Stimulated activated CD4-positive, alpha-beta T cell treated with anti-CD3 and anti-CD28 coated beads, Interleukin-1b, Interleukin-23, amount 100 ng/mL, for 24 hours (primary cell): Measurements from ENCODE around the gene FUT4.
"Not testable (repeated sequence)": the region's sequence is repeated elsewhere in the genome, so short reads cannot be mapped to it uniquely, and the experiment has no call there.

Experiments
- DNase-seq, 4 experiments: peaks; one replicate each; pipeline ENCODE4 v3.0.0-alpha.2; 2020; ENCODE audit warnings: low read depth in 4 of 4, low spot score in 1 of 4

The FUT4 gene

DNA sequence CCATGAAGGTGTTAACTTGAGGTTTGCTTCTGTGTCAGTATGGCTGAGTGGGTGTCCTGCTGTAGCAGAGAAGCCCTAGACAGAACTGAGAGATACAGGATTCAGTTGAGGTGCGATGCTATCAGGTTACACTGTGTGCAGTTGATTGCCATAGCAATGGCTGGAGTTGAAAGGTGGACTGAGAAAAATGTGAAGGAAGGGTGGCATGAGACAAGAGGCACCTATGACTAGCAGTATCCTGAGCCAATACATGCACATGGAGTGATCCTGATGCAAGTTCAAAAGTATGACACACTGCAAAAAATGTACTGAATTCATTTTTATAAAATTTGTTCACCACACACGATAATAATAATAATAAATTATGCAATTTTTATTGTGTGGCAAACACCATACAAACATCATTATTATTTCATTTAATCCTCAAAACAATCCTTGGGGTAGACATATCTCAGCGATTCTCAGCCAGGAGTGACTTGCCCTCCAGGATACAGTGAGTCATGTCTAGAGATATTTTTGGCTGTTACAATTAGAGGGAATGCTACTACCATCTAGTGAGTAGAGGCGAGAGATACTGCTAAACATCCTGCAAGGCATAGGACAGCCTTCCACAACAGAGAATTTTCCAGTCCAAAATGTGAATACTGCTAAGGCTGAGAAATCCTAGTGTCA lies 19.6 kb downstream of the FUT4 start:
- no peak for DNase-seq

DNA sequence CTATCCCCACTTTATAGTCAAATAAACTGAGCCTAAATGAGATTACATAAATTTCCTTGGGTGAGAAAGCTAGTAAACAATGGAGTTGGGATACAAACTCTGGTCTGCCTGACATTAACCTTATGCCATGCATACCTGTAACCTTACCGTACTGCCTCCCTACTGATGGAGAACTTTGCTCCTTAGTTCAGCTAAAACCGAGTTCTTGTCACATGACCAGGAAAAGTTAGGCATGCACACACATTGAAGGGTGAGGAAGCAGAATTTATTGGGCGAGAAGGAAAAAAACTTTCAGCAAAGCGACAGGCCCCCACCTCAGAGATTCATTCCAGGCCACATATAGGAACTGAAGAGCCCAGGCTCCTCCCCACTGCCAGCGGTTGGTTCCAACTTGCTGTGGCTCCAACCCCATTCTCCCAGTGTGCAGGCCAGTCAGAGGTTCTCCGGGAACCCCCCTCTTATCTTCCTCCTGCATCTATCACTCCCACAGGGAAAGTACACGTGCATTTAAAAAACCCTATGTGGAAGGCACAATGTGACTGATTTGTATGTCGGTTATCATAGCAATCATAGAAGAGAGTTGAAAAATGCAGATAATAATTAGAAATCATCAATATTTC lies 20.2 kb downstream of the FUT4 start:
- DNase-seq = no peak

DNA sequence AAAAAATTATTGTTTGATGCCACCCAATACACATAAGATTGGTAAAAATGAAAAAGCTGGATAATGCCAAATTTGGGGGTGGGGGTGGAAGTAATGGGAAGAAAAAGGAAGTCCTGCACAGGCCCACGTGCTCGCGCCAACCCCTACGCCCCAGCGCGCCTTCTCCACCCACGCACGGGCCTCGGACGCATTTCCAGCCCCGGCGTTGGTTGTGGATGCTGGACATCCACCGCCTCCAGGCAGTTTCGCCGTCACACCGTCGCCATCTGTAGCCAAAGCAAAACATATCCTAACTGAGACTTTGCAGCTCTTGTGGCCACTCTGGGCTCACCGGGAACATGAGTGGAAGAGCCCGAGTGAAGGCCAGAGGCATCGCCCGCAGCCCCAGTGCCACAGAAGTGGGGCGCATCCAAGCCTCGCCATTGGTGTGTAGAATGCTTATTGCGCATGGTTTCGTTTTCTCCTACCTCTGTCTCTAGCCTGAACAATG lies 23.5 kb downstream of the FUT4 start, which contains the start of gene PIWIL4:
PIWIL4 (plus strand) TSS at position 188 of the 490 bp plus-strand sequence; CDS start at position 339, 151 bp downstream.
- no peak for DNase-seq

DNA sequence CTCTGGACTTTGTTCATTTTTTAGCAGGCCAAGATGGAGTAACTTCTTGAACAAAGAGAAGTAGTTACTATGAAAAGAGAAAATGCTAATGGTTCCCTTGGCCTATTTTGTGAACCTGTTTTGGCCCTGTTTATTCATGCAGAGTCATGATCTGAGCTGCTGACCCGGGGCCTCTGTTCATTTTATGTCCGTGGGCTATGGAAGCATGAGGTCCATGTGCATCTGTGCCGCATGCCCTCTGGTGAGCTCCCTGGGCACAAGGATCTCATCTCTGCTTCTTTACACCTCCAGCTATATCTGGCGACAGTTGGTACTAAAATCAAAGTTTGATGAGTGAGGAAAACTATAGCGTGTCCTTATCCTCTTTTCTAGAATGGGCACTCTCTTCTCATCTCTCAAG lies 24.5 kb downstream of the FUT4 start:
- no peak for DNase-seq

DNA sequence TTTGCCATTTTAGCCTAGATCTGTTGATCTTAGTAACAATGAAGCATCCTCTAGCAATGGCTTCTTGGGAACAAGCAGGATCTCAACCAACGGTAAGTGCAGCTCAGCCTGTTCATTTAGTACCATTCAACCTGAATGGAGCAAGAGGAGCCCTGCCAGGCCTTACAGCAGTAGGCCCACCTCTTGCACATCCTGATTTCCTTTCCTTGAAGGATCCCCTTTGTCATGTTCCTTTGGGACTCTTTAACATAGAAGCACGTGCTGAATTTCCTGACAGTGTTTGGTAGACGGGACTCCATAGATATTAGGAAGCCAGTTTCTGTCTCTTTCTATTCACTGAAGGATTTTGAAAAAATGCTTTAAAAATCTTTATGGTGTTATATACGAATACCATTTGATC lies 25.0 kb downstream of the FUT4 start:
- no peak for DNase-seq

DNA sequence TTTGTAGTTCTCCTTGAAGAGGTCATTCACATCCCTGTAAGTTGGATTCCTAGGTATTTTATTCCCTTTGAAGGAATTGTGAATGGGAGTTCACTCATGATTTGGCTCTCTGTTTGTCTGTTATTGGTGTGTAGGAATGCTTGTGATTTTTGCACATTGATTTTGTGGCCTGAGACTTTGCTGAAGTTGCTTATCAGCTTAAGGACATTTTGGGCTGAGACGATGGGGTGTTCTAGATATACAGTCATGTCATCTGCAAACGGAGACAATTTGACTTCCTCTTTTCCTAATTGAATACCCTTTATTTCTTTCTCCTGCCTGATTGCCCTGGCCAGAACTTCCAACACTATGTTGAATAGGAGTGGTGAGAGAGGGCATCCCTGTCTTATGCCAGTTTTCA lies 29.3 kb downstream of the FUT4 start:
- not testable (repeated sequence) for DNase-seq

DNA sequence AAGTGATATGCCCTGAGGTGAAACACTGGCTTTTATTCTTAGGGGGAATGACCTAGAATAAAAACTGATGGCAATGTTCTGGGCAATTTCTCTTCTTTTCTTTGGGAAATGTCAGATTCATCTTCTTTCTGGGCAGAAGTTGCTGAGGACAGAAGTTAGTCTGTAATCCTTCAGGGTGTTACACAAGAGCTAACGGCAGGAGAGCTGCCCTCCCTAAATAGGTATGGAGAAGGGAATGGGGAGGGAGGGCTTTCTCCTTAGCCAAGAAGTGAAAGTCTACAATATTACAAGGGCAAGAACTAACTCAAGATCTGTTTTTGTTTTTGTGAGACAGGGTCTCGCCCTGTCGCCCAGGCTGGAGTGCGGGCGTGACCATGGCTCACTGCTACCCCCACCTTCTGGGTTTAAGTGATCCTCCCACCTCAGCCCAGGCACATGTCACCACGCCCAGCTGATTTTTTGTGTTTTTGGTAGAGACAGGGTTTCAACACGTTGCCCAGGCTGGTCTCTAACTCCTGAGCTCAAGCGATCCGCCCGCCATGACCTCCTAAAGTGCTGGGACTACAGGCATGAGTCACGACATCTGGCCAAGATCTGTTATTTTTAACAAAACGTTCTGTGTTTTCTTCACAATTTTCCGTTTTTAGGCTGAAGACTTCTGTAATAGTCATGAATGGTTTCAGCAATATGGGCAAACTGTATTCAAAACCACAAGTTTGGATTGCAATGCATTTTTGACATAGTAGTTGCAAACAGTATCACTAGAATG lies 30.7 kb downstream of the FUT4 start:
- DNase-seq = no peak

DNA sequence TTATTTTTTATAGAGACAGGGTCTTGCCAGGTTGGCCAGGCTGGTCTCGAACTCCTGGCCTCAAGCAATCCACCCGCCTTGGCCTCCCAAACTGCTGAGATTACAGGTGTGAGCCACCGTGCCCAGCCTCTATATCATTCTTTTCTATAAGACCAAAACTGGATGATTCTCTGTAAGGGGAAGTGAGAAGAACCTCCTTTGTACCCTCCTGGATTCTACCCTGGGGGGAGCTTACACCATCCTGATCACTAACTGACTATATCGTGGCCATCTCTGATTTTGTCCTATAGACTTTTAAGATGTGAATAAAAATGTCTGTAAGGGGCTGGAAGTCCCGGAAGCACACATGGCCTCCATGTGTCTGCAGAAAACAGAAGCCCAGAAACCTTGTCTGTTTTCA lies 32.6 kb downstream of the FUT4 start:
- DNase-seq = no peak

DNA sequence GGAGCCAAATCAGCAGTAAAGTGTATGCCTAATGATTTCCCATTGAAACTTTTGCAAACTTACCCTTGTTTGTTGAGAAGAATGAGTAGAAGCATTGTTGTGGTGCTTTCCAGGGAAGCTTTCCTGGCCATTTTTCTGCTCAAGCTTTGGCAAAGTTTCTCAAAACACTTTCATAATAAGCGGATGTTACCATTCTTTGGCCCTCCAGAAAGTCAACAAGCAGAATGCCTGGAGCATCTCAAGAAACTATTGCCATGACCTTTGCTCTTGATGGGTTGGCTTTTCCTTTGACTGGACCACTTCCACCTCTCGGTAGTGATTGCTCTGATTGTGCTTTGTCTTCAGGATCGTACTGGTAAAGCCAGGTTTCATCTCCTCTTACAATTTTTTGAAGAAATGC lies 34.1 kb downstream of the FUT4 start:
- DNase-seq = no peak

DNA sequence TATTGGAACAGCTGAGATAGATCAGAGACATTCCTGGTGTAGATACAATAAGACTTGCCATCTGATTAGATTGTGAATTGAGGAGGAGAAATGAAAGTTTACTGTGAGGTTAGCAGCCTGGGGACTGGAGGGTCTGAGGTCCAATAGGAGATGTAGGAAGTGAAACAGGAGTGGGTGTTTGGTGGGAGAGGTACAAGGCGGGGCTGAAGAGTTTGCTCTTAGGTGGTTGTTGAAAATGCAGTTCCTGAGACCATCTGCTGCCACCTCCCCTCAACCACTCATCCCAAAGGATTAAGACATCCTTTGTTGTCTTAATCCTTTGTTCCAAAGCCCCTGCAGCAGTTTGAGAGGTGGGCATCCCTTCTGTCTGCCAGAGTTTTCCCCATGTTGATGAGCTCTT lies 38.2 kb downstream of the FUT4 start:
- DNase-seq = no peak

DNA sequence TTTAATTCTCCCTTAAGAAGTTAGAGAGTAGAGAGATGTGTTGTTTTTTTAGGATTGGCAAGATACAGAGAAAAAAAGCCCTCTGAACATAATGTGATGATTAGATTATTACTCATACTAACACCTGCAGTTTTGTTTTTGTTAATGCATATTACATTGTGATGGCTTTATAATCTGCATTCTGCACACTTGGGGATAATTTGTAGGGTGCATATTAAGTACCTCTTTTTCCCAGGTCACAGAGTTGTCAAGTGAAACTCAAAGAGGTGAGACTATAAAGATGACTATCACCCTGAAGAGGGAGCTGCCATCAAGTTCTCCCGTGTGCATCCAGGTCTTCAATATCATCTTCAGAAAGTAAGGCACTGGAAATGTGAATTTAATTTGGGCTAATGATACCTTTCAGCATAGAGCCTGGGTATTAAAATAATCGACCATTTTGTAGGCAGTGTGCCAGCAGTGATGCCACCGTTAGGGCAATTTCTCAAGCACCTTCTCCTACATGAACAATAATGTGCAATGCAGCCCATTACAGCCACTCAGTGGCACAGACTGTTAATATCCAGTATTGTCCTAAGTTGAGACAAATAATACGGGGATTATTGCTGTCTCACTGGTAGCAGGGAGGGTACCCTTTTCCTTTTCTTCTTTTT lies 39.6 kb downstream of the FUT4 start:
- no peak for DNase-seq

DNA sequence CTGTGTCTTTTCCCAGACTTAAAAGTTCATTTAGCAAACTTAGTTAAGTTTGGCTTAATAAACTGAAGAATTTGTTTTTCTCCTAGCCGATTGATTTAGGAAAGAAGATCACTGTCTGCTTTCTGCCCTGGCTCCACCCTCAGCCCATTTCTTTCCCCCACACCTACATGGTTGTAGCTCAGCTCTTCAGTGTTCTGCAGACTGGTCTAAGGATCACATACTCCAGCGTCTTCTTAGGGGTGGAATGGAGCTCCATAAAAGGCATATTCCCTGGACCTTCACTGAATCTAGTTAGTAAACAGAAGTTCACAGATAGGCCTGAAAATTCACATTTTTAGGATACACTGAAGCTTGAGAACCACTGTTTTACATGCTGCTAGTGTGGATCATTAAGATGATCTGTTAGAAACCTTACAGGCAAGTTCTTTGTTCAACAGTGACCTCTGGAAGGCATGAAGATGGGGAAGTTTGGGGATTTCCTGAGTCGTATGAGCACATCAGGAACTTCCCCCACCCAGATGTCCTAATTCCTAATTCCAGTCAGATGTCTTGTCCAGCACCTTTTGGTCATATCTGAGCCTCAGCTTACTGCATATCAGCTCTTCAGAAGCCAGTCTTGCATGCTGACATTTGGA lies 40.3 kb downstream of the FUT4 start:
- no peak for DNase-seq

DNA sequence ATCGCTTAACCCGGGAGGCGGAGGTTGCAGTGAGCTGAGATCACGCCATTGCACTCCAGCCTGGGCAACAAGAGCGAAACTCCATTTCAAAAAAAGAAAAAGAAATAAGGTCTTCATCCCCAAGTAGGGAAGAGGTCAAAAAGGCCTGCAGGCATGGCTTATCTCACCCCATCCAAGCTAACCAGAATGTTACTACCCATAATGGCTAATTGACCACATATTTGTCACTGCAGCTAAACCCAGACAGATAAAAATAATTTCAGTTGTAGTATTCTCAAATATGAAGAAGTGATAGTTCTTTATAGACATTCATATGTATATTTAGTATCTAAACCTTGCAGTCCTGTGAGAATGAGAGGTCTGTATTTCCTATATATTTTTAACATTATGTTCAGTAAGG lies 41.3 kb downstream of the FUT4 start:
- no peak for DNase-seq

DNA sequence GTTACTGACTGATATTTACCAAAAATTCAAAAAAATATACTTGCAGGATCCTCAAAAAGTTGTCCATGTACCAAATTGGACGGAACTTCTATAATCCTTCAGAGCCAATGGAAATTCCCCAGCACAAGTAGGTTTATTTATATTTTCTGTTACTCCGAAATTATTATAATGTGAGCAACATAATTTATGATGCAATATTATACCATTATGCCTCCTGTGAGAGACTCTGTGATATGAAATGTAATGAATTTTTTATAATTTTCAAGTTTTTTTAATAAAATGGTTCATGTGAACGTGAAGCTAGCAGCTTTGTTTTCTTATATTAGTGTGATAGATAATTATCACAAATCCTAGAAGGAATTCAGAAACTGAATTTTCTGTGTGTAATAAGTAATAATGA lies 41.7 kb downstream of the FUT4 start:
- DNase-seq = no peak

DNA sequence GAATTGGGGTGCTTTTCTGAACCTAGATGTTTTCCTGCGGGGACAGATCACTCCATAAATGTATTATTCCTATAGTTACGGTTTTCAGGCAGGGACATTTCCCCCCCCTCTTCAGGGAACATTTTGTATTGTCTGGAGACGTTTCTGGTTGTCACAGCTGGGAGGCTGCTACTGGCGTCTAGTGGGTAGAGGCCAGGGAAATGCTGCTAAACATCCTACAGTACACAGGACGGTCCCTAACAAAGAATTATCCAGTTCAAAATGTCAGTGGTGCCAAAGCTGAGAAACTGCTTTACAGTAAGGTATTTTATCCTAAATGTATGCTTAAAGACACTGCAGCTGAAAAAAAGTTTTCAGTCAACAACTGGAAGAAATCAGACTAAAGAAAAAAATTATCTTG lies 42.8 kb downstream of the FUT4 start:
- DNase-seq = no peak

DNA sequence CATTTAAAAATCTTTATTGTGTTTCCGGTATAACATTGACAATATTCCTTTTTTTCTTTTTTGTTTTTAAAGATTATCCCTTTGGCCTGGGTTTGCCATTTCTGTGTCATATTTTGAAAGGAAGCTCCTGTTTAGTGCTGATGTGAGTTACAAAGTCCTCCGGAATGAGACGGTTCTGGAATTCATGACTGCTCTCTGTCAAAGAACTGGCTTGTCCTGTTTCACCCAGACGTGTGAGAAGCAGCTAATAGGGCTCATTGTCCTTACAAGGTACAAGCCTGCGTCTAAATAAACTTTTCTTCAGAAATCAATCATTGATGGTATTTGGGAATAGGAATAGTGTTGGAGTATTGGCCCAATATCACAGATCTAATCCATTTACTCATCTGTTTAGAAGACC lies 43.3 kb downstream of the FUT4 start:
- no peak for DNase-seq

DNA sequence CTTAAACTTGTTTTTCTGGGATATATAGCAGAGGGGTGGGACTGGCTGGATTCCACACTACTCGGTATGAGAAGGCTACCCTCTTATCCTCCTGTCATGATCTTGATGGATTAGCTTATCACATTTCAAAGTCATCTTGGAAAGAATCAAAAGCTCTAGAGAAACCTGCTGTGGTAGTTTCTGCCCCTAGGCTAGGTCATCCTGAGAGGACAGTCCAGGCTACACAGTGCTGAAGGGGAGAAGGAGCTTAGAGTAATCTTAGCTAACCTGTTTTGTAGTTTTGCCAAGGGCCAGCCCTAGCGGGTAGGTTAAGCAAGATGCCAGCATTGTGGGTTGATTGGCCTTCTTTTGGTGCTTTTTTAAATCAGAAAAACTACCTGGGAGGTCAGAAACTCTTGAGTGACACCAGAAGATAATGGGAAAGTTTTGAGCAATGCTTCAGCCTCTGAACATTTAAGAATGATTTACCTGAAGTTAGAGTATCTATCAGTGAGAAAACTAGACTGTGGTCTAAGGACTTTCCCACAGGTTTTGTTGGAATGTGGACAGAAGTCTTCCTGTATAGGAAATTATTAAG lies 44.7 kb downstream of the FUT4 start:
- DNase-seq = no peak

DNA sequence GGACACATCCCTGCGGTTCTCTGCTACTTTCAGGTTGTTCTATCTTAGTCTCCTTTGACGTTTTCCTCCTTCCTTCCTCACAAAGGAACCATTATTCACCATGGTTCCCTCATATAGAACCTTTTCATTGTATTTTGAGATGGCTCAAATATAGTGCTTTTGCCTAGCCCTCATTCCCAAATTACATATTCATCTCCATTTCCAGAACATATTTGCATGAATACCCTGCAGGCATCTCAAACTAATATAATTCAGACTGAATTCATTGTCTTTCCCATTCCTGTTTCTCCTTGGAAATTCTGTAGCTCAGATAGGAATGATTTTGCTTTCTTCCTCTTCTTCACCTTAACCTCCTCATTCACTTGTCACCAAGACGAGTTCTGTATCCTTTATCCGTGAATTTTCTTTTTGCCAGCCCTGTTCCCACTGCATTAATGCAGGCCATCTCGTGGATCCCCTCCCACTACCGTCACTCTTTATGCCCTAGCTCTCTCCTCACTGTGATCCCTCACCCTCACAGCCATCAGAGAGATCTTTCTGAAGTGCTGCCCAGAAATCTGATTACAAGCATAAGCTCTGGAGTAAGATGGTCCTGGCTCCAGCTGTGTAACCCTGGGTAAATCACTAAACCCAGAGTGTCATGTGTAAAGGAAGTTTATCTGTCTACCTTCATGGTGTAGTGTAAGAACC lies 46.8 kb downstream of the FUT4 start:
- no peak for DNase-seq

DNA sequence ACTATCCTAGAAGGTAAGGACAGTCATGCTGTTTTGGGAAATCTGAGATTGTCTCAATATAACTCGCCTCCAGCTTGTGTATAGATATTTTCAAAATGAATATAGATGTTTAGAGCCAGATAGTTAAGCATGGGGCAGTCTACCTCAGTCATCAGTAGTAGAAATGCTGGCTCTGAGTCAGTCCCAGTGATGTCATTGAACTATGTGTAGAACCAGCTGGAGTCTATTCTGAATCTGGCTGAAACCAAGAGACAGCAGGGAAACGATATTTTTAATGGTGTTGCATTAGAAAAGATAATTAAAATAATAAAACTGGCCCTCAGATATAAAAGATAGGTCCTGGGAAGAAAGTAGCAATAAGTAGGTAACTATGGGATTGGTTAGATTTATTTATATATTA lies 49.3 kb downstream of the FUT4 start:
- DNase-seq = no peak

DNA sequence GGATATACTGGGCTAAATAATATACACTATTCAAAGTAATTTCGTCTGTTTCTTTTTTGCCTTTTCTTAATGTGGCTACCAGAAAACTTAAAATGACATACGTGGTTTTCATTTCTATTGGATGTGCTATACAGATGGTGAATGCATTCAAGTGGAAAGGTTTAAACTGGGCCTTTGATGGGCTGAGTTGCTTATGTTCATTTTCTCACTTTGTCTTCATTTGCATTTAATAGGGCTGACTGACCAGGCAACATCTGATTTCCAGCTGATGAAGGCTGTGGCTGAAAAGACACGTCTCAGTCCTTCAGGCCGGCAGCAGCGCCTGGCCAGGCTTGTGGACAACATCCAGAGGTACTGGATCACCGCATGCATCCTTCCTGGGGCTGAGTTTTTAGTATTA lies 51.4 kb downstream of the FUT4 start:
- no peak for DNase-seq
